GM18511 (cell line): ENCODE data around the gene BBS9.
"Not testable (repeated sequence)": the region's sequence is repeated elsewhere in the genome, so short reads cannot be mapped to it uniquely, and the experiment has no call there.

ENCODE experiments used
- ATAC-seq: cut with Tn5 transposase; IDR thresholded peaks from one replicate; pipeline ENCODE4 v1.9.1; 2021; ENCODE audit warnings: mild to moderate bottlenecking, moderate library complexity; ENCODE audit not compliant: unreplicated experiment

Gene BBS9

DNA sequence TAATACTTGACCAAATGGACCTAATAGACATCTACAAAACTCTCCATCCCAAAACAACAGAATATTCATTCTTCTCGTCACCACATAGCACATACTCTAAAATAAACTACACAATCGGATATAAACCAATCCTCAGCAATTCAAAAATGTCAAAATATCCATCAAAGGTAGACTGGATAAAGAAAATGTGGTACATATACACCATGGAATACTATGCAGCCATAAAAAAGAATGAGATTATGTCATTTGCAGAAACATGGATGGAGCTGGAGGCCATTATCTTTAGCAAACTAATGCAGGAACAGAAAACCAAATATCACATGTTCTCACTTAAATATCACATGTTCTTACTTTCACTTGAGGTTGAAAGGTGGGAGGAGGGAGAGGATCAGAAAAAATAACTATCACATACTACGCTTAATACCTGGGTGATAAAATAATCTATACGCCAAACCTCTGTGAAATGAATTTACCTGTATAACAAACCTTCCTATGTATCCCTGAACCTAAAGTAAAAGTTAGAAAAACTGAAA, 142.5 kb downstream of the BBS9 start:
- not testable (repeated sequence) for ATAC-seq

DNA sequence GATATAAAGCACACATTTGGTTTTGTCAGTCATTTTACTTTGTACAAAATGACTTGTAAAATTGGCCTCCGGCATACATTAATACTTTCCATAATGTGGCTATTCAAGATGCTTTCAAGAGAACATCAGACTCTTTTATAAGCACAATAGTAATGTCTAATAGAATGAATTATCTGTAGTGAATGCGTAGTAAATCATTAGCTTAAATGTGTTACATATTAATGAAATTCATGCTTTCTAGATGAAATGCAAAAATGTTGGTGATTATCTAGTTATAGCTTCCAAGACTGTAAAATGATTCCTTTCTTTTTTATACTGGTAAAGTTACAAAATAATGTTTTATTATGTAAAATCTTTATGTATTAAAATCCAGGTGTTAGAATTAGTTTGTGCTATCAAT, 144.0 kb downstream of the BBS9 start:
- no peak for ATAC-seq

DNA sequence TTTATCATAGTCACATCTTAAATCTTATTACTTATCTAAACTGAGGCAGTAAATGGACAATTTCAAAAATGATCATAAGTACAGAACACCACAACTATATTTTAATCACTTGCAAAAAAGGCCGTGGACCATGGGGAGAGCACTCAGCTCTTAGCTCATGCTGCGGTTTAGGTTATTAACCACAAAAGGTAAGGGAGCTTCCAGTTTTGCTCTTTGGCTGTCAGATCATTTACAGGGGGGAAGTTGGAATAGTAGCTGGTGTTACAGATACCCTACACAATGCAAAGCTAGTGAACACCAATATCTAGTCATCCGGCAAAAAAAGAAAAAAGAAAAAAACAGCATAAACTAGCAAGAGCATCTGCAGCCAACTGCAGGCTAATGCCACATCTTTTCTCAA, 147.0 kb downstream of the BBS9 start:
- no peak for ATAC-seq

DNA sequence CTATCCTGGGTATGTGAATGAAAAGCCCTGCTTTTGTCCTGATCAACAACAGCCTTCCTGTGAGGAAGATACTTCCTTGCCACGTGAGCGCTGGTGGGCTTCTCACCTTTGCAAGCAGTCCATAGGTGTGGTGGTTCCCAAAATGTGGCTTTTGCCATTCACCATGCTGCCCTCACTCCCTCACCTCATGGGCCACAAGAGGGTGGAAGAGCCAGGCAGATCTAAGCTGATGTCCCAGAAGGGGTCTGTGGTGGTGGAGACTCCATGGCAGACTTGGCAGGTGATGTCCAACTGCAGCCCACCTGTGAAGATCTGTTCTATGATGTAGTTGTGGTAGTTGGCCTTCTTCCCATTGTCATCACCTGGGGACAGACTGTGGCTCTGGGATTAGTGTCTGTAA, 147.4 kb downstream of the BBS9 start:
- no peak for ATAC-seq

DNA sequence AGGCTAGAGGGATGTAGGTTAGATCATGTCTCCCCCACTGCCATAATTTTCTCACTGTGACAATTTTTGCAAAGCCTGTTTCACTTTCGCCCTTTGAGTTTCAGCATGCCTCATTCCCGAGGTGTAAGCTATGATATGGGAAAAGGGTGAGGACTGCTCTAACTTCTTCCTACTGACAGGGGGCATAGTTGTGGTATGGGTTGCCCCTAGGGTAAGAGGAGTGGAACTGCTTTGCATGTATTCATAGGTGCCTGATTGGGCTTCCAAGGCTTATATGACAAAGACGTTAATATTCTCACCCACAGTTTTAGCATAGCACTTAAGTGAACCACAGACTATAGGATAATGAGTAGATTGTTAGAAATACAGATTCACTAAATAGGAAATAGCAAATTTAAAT, 148.7 kb downstream of the BBS9 start:
- ATAC-seq: no peak

DNA sequence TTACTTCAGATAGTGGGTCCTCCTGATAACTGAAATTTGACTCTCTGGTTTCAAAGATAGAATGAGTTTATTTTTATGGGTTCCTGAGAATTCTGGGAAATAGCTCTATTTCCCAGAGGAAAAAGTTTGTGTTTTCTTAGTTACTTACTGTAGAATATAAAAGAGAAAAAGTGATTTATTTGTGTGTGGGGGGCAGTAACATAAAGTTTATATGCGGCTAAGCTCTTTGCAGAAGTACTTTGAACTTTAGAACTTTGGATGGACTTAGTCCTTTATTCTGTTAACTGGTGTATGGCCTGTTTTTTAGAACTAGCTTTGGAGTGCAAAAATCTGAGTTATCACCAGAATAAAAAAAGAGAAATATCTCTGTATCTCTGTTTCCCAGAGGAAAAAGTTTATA, 157.1 kb downstream of the BBS9 start:
- no peak for ATAC-seq

DNA sequence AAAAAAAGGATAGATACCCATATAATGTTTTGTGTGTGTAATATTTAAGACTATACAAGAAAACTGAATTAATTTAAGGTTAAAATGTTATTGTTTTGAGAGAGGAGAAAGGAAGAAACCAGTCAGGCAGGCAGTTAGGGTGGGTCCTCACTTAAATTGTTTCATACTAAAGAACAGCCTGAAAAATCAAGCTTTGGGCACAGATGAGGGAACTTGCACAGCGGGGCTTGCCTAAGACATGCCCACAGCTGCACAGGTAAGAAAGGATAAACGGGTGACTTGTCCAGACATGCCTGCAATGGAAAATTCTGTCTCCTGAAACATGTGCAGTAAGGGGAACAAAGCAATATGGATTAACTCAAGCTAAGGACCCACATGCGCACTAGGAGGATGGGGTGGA, 158.4 kb downstream of the BBS9 start:
- ATAC-seq: no peak

DNA sequence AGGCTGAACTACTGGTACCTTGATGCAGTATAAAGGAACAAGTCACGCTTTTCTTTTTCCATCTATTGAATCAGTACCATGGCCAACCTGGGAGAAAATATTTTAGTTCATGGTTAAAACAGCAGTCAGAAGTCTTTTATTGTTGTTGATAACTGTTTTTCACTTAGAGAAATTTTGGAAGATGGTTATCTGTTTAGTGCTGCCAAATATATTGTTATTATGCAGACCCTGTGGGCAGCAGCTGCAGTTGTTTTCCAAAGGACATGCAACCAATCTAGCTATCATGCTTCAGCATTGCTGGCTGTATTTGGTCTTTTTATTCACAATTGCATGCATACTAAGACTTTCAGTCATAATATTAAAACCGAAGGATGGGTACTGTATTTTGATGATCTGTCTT, 169.5 kb downstream of the BBS9 start:
- ATAC-seq: no peak

DNA sequence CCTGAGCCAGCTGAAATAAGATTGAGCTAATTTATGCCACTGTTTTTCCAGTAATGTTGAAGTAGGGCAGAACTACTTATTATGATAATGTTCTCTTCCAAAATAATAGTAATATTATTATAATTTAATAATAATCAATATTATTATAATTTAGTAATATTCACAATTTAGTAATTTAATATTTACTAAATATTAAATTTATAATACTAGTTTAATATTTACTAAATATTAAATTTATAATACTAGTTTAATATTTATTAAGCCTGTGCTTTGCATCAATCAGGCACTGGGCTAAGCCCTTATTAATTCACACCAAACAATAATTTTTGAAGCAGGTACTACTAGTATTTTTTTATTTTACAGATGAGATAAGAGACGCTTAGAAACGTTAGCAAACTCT, 170.1 kb downstream of the BBS9 start:
- no peak for ATAC-seq

DNA sequence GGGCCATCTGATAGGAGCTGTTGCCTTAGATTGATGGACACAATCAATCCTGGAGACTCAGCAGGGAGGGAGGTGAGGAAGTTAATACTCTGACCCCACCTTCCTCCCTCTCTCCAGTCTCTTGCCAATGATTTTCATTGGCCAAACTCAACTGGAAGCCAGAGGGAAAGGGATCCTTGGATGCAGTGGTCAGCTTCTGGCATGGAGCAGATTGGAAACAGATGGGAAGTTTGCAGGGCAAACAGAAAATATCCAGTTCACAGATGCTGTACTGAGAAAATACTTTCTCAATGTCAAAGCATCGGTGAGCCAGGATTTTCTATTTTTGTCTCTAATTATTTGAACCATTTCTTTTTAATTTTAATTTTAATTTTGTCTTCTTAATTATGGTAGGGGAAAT, 170.8 kb downstream of the BBS9 start:
- no peak for ATAC-seq

DNA sequence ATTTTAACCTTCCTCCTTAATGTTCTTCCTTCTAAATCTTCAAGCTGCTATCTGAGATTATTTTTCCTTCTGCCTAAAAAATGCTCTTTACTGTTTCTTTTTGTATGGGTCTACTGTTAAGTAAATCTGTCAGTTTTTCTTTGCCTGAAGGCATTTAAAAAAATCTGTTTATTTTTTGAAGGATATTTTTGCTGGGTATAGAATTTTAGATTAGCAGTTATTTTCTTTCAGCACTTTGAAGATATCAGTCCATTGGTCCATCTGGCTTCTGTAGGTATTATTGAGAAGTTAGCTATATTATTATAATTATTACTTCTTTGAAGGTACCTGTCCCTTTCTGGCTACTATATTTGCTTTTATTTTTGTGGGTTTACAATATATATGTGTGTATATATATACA, 171.4 kb downstream of the BBS9 start:
- no peak for ATAC-seq

DNA sequence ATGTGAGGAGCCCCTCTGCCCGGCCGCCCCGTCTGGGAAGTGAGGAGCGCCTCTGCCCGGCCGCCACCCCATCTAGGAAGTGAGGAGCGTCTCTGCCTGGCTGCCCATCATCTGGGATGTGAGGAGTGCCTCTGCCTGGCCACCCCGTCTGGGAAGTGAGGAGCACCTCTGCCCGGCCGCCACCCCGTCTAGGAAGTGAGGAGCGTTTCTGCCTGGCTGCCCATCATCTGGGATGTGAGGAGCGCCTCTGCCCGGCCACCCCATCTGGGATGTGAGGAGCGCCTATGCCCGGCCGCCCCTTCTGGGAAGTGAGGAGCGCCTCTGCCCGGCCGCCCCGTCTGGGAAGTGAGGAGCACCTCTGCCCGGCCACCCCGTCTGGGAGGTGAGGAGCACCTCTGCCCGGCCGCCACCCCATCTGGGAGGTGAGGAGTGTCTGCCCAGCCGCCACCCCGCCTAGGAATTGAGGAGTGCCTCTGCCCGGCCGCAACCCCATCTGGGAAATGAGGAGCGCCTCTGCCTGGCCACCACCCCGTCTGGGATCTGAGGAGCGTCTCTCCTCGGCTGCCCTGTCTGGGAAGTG, 174.7 kb downstream of the BBS9 start:
- ATAC-seq: not testable (repeated sequence)

DNA sequence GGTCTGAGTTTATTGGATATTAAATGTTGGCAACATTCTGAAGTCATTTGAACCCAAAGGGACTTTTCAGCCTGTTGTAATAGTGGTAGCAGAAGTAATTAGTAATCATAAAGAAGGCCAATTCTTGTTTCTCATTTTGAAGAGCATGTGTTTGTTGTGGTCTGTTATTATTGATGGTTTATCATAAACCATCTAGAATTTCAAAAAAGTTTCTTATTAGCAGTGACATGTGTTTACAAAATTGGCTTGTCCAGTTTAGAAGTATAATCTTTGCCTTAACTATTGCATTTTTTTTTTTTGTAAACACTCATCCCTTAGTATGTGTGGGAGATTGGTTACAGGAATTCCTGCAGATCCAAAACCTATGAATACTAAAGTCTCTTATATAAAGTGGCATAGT, 177.8 kb downstream of the BBS9 start:
- ATAC-seq: no peak

DNA sequence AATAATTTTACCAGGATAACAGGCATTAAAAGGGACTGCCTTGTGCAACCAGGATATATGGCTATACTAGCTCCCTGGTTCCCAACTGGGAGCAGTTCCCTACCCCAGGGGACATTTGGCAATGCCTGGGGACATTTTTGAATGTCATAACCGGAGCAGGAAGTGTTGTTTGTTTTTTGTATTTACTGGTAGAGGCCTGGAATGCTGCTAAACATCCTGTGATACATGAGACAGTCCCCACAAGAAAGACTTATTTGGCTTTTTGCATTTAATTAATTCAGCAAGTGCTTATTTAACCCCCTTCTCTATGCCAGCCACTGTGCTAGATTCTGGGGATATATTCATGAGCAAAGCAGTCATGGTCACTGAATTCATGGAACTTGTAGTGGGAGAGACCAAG, 181.2 kb downstream of the BBS9 start:
- no peak for ATAC-seq

DNA sequence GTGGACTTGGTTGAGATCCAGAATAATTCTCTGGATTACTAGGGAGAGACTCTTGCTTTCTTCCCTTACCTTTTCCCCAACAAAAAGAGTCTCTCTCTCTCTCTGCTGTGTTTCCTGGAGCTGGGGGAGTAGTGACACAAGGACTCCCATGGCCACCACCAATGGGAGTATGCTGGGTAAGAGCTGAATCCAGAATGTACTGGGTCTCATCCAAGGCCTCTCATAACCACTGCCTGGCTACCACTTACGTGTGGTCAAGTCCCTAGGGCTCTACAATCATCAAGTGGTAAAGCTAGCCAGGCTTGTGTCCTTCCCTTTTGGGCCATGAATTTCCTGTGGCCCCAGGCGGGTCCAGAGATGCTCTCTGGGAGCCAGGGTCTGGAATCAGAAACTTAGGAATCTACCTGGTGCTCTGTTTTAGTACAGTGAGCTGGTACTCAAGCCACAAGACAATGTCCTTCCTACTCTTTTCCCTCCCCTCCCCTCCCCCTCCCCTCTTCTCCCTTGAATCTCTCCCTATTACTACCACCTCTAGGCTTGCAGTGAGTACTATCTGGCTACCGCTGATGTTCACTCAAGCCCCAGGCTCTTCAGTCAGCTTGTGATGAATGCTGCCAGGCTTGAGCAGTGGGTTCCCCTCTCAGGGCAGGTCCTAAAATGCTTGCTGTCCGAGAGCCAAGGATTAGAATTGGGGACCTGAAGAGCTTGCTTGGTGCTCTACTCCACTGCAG, 196.6 kb downstream of the BBS9 start:
- no peak for ATAC-seq

DNA sequence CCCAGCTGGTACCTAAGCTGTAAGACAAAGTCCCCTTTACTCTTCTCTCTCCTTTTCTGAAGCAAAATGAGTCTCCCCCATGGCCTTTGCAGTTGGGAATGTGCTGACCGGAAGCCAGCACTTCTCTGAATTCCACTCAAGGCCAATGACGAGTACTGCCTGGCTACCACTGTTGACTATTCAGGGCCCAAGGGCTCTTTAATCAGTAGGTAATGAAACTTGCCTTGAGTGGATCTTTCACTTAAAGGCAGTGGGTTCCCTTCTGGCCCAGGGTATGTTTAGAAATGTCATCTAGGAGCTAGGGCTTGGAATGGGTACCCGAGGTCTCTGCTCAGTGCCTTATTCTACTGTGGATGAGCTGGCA, 197.1 kb downstream of the BBS9 start:
- ATAC-seq: no peak

DNA sequence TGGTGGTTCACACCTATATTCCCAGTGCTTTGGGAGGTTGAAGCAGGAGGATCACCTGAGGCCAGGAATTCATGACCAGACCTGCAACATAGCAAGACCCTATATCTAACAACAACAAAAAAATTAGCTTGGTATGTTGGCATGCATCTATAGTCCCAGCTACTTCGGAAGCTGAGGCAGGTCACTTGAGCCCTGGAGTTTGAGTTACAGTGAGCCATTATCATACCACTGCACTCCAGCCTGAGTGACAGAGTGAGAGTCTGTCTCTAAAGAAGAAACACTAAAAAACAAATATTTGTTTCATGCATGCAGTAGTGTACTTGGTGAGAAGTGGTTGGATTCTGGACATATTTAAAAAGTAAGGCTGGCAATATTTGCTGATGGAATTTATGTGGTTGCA, 198.1 kb downstream of the BBS9 start:
- no peak for ATAC-seq

DNA sequence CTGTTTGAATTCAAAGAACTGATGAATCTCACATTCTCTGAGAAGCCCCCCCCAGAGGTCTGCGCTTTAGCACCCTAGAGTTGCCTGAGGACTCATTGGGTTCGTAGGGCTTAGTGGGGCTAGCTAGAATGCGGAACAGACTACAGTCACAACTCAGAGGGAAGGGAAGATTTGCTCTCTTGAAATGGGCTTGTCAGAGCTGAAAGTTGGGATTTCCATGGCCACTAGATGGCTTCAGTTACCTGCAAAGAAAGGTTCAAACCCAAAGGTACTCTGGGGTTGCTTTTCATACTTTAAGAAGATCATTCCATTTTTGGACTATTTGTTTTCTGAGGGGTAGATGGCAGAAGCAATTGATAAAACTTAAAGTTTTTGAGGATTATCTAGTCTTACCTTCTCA, 205.0 kb downstream of the BBS9 start:
- no peak for ATAC-seq

DNA sequence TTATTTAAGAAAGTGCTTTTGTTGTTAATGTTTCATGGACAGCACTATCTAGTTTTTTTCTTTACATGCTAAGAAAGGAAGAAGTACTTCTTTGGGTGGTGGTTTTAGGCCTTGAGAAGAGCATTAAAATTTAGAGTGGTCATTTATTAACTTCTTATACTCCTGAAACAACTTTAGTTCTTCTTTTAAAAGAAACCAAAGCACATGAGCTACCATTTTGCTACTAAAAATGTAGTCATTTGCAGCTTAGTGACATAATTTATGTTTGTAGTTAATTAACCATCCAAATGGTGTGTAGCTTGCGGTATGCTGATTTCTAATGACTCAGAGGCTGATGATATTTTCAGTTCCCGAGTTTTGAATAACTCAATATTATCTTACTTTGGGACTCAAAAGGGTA, 207.5 kb downstream of the BBS9 start:
- no peak for ATAC-seq

DNA sequence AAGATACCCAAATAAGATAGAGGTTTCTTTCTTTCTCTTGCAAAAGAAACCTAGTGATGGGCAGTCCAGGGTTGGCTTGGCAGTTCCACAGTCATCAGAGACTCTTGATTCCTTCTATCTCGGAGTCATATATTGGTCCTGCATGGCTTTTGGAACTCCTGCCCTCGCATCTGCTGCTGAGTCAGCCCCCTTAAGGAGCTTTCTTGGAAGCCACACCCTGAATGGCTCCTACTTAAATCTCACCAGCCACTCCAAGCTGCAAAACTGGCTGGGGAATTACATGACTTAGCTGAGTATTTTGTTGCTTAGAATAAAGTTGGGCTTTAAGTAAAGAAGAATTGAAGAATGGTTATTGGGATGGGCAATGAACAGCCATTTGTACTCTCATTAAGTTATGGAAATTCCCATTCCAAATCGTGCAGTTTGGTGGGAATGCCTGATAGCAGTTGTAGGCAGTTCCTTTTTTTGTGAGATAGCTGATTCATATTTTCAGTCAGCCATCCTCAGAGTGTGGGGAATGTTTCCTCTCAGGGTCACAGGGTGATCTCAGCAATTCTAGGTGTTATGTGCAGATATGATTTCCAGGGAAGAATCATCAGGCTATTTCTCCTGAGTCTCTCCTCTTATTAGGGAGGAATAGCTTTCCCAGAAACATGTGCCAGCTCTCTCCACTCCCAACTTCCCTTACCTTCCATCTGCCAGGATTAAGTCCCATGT, 209.9 kb downstream of the BBS9 start:
- ATAC-seq: no peak

DNA sequence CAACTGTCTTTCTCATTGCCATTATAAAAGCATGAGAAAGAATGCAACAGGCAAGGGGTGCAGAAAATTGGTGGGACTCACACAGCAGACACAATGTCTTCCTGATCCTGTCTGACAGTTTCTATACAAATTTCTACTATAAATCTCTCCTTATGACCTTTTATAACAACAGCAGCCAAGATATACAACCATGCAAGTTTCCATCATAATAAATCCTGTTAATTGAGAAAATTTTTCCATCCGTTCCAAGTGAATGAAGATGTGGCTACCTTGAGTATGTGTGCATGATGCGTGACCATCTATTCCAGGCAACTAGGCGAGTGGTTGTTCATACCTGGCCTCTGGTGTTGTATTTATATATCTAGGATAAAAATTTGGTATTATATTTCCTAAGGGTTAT, 216.7 kb downstream of the BBS9 start:
- no peak for ATAC-seq

DNA sequence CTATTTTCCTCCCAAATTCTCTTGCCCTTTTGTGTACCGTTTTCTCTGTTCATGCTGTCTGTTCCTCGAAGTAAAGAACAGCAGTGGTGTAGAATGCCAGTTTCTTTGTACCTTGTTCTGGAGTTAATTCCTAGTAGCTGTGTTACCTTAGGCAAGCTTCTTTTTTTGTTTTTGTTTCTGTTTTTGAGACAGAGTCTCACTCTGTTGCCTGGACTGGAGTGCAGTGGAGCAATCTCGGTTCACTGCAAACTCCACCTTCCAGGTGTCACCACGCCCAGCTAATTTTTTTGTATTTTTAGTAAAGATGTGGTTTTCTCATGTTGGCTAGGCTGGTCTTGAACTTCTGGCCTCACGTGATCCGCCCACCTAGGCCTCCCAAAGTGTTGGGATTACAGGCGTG, 221.2 kb downstream of the BBS9 start:
- no peak for ATAC-seq
